B cell (primary cell): Measurements from ENCODE around the gene PEX14. TPM values are rescaled to one million over a fixed set of nuclear protein-coding genes. Genes with fewer than 3 reads are reported as not detected.

Source experiments
- ATAC-seq: fragments of 200-7000 bp; cut with Tn5 transposase; one replicate; pipeline ENCODE4 v1.10.0; 2021; ENCODE audit warnings: low read depth, mild to moderate bottlenecking, moderate number of reproducible peaks, moderate library complexity
- CTCF ChIA-PET: fragments of 350-600 bp; sonication (Branson Sonifier 250); formaldehyde crosslinking; loops from one replicate; lab custom pipeline; 2021; ENCODE audit warnings: antibody characterized with exemption, inconsistent platforms; lab: Charles Lee
- POLR2A ChIA-PET: fragments of 350-600 bp; sonication (Branson Sonifier 250); formaldehyde crosslinking; loops from one replicate; lab custom pipeline; 2021; ENCODE audit warnings: antibody characterized with exemption; lab: Charles Lee
- DNase-seq: peaks from one replicate; pipeline ENCODE4 v3.0.0; 2013
- H2AFZ ChIP-seq: 2 replicates; pipeline ENCODE4 v1.6.1; 2012; ENCODE audit warnings: mild to moderate bottlenecking, low read depth, low read length; ENCODE audit not compliant: insufficient read depth, poor library complexity, severe bottlenecking
- H3K27ac ChIP-seq, 2 donors: 1 replicate in 1 of 2; 2 replicates in 1 of 2; pipeline ENCODE4 v1.5.1; 2012 to 2013; ENCODE audit warnings: low read length in 2 of 2, mild to moderate bottlenecking in 2 of 2, moderate library complexity in 1 of 2
- H3K27me3 ChIP-seq, 4 experiments: fragments of 200-600 bp in 1 of 4; sonication (generic) in 1 of 4; replicated peaks in 1 of 4; 1 replicate in 2 of 4; 2 replicates in 2 of 4; pipeline versions ENCODE4 v1.6.1 to v1.7.0; 2013 to 2016; ENCODE audit warnings: low read length in 3 of 4, mild to moderate bottlenecking in 2 of 4, mixed read lengths in 1 of 4, moderate library complexity in 1 of 4; ENCODE audit not compliant: insufficient read depth in 4 of 4, control insufficient read depth in 3 of 4; ENCODE audit errors: control extremely low read depth in 1 of 4
- H3K36me3 ChIP-seq, 2 experiments: replicated peaks in 1 of 2; 1 replicate in 1 of 2; 2 replicates in 1 of 2; pipeline versions ENCODE4 v1.6.1 to v1.7.1; 2013; ENCODE audit warnings: low read length in 1 of 2; ENCODE audit not compliant: insufficient read depth in 2 of 2, control insufficient read depth in 1 of 2; ENCODE audit errors: control extremely low read depth in 1 of 2, extremely low read depth in 1 of 2
- H3K4me1 ChIP-seq, 2 donors: fragments of 200-600 bp in 1 of 2; sonication (generic) in 1 of 2; 1 replicate in 1 of 2; 2 replicates in 1 of 2; pipeline versions ENCODE4 v1.5.1 to v1.6.1; 2013 to 2017; ENCODE audit warnings: low read length in 2 of 2; ENCODE audit not compliant: control insufficient read depth in 2 of 2, insufficient read depth in 2 of 2
- H3K4me2 ChIP-seq: replicated peaks from 2 replicates; pipeline ENCODE3; 2012; ENCODE audit warnings: mild to moderate bottlenecking, low read depth, low read length; ENCODE audit not compliant: poor library complexity, severe bottlenecking
- H3K4me3 ChIP-seq, 5 experiments: fragments of 200-600 bp in 1 of 5; sonication (generic) in 1 of 5; 1 replicate in 3 of 5; 2 replicates in 2 of 5; pipeline versions ENCODE4 v1.5.1 to v1.7.0; 2011 to 2016; ENCODE audit warnings: low read length in 4 of 5, mild to moderate bottlenecking in 4 of 5, low read depth in 2 of 5, control low read depth in 1 of 5, moderate library complexity in 1 of 5; ENCODE audit not compliant: insufficient read depth in 1 of 5; ENCODE audit errors: control extremely low read depth in 1 of 5, extremely low read depth in 1 of 5
- H3K79me2 ChIP-seq: fragments of 200-600 bp; sonication (generic); one replicate; pipeline ENCODE4 v1.6.0; 2016; ENCODE audit warnings: low read length; ENCODE audit not compliant: control insufficient read depth, insufficient read depth
- H3K9ac ChIP-seq: fragments of 200-600 bp; sonication (generic); 2 replicates; pipeline ENCODE4 v1.6.1; 2017; ENCODE audit warnings: mild to moderate bottlenecking, low read length, moderate library complexity
- H3K9me3 ChIP-seq, 3 donors: one replicate each; pipeline versions ENCODE4 v1.6.1 to v1.7.1; 2013; ENCODE audit warnings: low read length in 2 of 3; ENCODE audit not compliant: control insufficient read depth in 2 of 3, insufficient read depth in 1 of 3; ENCODE audit errors: control extremely low read depth in 1 of 3
- H4K20me1 ChIP-seq: 2 replicates; pipeline ENCODE4 v1.6.0; 2012; ENCODE audit warnings: mild to moderate bottlenecking, low read length; ENCODE audit not compliant: insufficient read depth, control insufficient read depth, poor library complexity, severe bottlenecking
- H3K27ac Mint-ChIP-seq: one replicate; pipeline ENCODE4 v1.8.0; 2021; ENCODE audit warnings: mixed read lengths
- H3K27me3 Mint-ChIP-seq: one replicate; pipeline ENCODE4 v1.8.0; 2021; ENCODE audit warnings: mixed read lengths
- H3K4me1 Mint-ChIP-seq: one replicate; pipeline ENCODE4 v1.8.0; 2021; ENCODE audit warnings: mixed read lengths
- H3K4me3 Mint-ChIP-seq: one replicate; pipeline ENCODE4 v1.8.0; 2021; ENCODE audit warnings: mixed read lengths
- H3K9me3 Mint-ChIP-seq: one replicate; pipeline ENCODE4 v1.8.0; 2022; ENCODE audit warnings: mixed read lengths; ENCODE audit not compliant: insufficient read depth
- EZH2 ChIP-seq: IDR thresholded peaks from 2 replicates; pipeline ENCODE4 v1.6.1; 2012; ENCODE audit warnings: borderline replicate concordance, low read depth, mild to moderate bottlenecking, moderate library complexity, low read length; ENCODE audit not compliant: insufficient read depth, poor library complexity, severe bottlenecking
- WGBS: methylation state at CpG from one replicate; pipeline ENCODE4 v1.1.5; 2013; ENCODE audit warnings: missing lambda C conversion rate; ENCODE audit not compliant: insufficient coverage; 5-methylcytosine and 5-hydroxymethylcytosine counted together
- intact Hi-C: fragments of 100-400 bp; cut with micrococcal nuclease; formaldehyde crosslinking; loops from one replicate; pipeline ENCODE4 v1.10.0; 2022
- polyA plus RNA-seq: library from polyadenylated mRNA; depleted of rRNA; stranded (reverse); fragments of >200 nt; gene quantifications from 2 replicates; pipeline ENCODE4 v1.2.3, GENCODE V29; 2012
- total RNA-seq, 2 donors: library from RNA; stranded (reverse); fragments of 120-200 nt in 1 of 2; gene quantifications; 1 replicate in 1 of 2; 2 replicates in 1 of 2; pipeline versions ENCODE4 v1.2.3 to v1.2.4, GENCODE V29; 2013 to 2022
- TF ChIP-seq, protein P1 (sequence below): fragments of 200-600 bp; IDR thresholded peaks from one replicate; pipeline ENCODE4 v1.8.0; 2022; ENCODE audit warnings: antibody characterized with exemption, mild to moderate bottlenecking

The PEX14 gene
- total and polyA plus RNA-seq, 2 donors (not counting 1 experiment from before 2014, with no cell fraction given), result 14.1 to 19.3 TPM

- Histone ChIP-seq H3K27me3 (no peaks in the 10 kb centered on the region), H3K4me3 (no peak overlapping the region), H3K9ac (no peak overlapping the region), H4K20me1 (peaks cover 10% of the 10 kb centered on the region), H3K79me2 (no peaks in the 10 kb centered on the region), H3K36me3 (peaks cover 0 to 4% of the 10 kb centered on the region in 2 experiments), H3K4me2 (no peak overlapping the region), H3K27ac (no peak overlapping the region), H3K4me1 (no peaks in the 10 kb centered on the region), H3K9me3 (no peaks in the 10 kb centered on the region), H2AFZ (no peak overlapping the region)
- WGBS, result 88% methylated on average over 12 of the region's 12 CpGs
- ATAC-seq (no peak), DNase-seq (no peak)
- H3K27ac Mint-ChIP-seq, result no peak overlapping the region
- no peaks in the 10 kb centered on the region for H3K27me3 Mint-ChIP-seq
- ChIA-PET POLR2A (no interaction called here), CTCF (no interaction called here)
- intact Hi-C loops, result no loop called here
- H3K9me3 Mint-ChIP-seq, result no peaks in the 10 kb centered on the region
- TF ChIP-seq, protein P1, sequence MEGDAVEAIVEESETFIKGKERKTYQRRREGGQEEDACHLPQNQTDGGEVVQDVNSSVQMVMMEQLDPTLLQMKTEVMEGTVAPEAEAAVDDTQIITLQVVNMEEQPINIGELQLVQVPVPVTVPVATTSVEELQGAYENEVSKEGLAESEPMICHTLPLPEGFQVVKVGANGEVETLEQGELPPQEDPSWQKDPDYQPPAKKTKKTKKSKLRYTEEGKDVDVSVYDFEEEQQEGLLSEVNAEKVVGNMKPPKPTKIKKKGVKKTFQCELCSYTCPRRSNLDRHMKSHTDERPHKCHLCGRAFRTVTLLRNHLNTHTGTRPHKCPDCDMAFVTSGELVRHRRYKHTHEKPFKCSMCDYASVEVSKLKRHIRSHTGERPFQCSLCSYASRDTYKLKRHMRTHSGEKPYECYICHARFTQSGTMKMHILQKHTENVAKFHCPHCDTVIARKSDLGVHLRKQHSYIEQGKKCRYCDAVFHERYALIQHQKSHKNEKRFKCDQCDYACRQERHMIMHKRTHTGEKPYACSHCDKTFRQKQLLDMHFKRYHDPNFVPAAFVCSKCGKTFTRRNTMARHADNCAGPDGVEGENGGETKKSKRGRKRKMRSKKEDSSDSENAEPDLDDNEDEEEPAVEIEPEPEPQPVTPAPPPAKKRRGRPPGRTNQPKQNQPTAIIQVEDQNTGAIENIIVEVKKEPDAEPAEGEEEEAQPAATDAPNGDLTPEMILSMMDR, result no peak
- no peak for TF ChIP-seq EZH2
- H3K4me1 Mint-ChIP-seq, result peaks cover 2% of the 10 kb centered on the region
- H3K4me3 Mint-ChIP-seq, result no peak overlapping the region
Measured at GRCh38 chr1:10612436-10613160, 137.8 kb downstream of the PEX14 start.

GRCh38 chr1:10613340-10613739 is 138.6 kb downstream of the PEX14 start:
- no peak for TF ChIP-seq EZH2
- TF ChIP-seq, protein P1, result no peak
- Histone ChIP-seq H3K9ac (no peak overlapping the region), H4K20me1 (peaks cover 10% of the 10 kb centered on the region), H3K4me2 (no peak overlapping the region), H3K79me2 (no peaks in the 10 kb centered on the region), H3K4me3 (no peak overlapping the region), H3K4me1 (no peaks in the 10 kb centered on the region), H3K36me3 (peaks cover 0 to 4% of the 10 kb centered on the region in 2 experiments), H3K27me3 (no peaks in the 10 kb centered on the region), H3K27ac (no peak overlapping the region), H2AFZ (no peak overlapping the region), H3K9me3 (no peaks in the 10 kb centered on the region)
- ChIA-PET POLR2A (no interaction called here), CTCF (no interaction called here)
- Mint-ChIP-seq H3K27me3 (no peaks in the 10 kb centered on the region), H3K9me3 (no peaks in the 10 kb centered on the region), H3K4me1 (peaks cover 2% of the 10 kb centered on the region), H3K27ac (no peak overlapping the region), H3K4me3 (no peak overlapping the region)
- intact Hi-C loops, result no loop called here
- WGBS, result 96% methylated on average over 4 of the region's 10 CpGs
- DNase-seq, result no peak
- no peak for ATAC-seq
